ENCODE measurements around the gene NPAS3.
A peak's percentile ranks its signal among the peaks of the same experiment; 100 is the strongest.

The NPAS3 gene

GRCh38 chr14:33786091-33786825 lies 847.6 kb downstream of the NPAS3 start:
- H3K4me3 ChIP-seq (ENCODE audit: low read depth, low read length) = no peak overlapping the region
- TF ChIP-seq CTCF (IDR thresholded peaks at IDR 0.05; ENCODE audit: insufficient read depth, low read depth, low read length, missing control alignments) = no peak
- DNase-seq (ENCODE audit: low read depth) = no peak

- TF ChIP-seq CTCF (IDR thresholded peaks at IDR 0.05; ENCODE audit: insufficient read depth, low read depth, low read length, missing control alignments) = no peak
- no peak overlapping the region for H3K4me3 ChIP-seq (ENCODE audit: low read depth, low read length)
- DNase-seq (ENCODE audit: low read depth) = no peak
Observed at GRCh38 chr14:33788161-33788560, 849.5 kb downstream of the NPAS3 start.

- no peak overlapping the region for H3K4me3 ChIP-seq (ENCODE audit: low read depth, low read length)
- TF ChIP-seq CTCF (IDR thresholded peaks at IDR 0.05; ENCODE audit: insufficient read depth, low read depth, low read length, missing control alignments) = no peak
- peak; percentile 17 for DNase-seq (ENCODE audit: low read depth)
Observed at GRCh38 chr14:33790996-33791395, 852.3 kb downstream of the NPAS3 start.

- TF ChIP-seq CTCF (IDR thresholded peaks at IDR 0.05; ENCODE audit: insufficient read depth, low read depth, low read length, missing control alignments) = no peak
- no peak overlapping the region for H3K4me3 ChIP-seq (ENCODE audit: low read depth, low read length)
- peak; percentile 54 for DNase-seq (ENCODE audit: low read depth)
Observed at GRCh38 chr14:33792009-33792719, 853.5 kb downstream of the NPAS3 start.

- peak; percentile 90 for TF ChIP-seq CTCF (IDR thresholded peaks at IDR 0.05; ENCODE audit: insufficient read depth, low read depth, low read length, missing control alignments)
- H3K4me3 ChIP-seq (ENCODE audit: low read depth, low read length) = no peak overlapping the region
- peak; percentile 76 for DNase-seq (ENCODE audit: low read depth)
Observed at GRCh38 chr14:33792720-33793368, 854.2 kb downstream of the NPAS3 start.

- H3K4me3 ChIP-seq (ENCODE audit: low read depth, low read length) = no peak overlapping the region
- no peak for TF ChIP-seq CTCF (IDR thresholded peaks at IDR 0.05; ENCODE audit: insufficient read depth, low read depth, low read length, missing control alignments)
- no peak for DNase-seq (ENCODE audit: low read depth)
Observed at GRCh38 chr14:33793398-33794110, 854.9 kb downstream of the NPAS3 start.
